ENCODE measurements around the gene GEMIN8. TPM values are rescaled to one million over a fixed set of nuclear protein-coding genes. Genes with fewer than 3 reads are reported as not detected.

The GEMIN8 gene
- total RNA-seq = 13.4 and 26.7 TPM in 2 replicates

GRCh38 chrX:14029425-14030173, at the start of gene GEMIN8:
TSS of gene GEMIN8 (minus strand) at chrX:14029892. CDS start at chrX:14021478, 8,414 bp downstream.
- peak; percentile 66 for DNase-seq (ENCODE audit: low read depth)

- no peak for DNase-seq (ENCODE audit: low read depth)
These were observed 46.9 kb upstream of the GEMIN8 start for GRCh38 chrX:14076639-14077038.

GRCh38 chrX:14073556-14073955, 43.9 kb upstream of the GEMIN8 start:
- DNase-seq (ENCODE audit: low read depth) = peak; percentile 56

GRCh38 chrX:14073071-14073470, 43.4 kb upstream of the GEMIN8 start:
- no peak for DNase-seq (ENCODE audit: low read depth)

GRCh38 chrX:14065800-14066199, 36.1 kb upstream of the GEMIN8 start:
- DNase-seq (ENCODE audit: low read depth) = no peak

- no peak for DNase-seq (ENCODE audit: low read depth)
These were observed 35.1 kb upstream of the GEMIN8 start for GRCh38 chrX:14064626-14065432.

GRCh38 chrX:14062524-14062923, 32.8 kb upstream of the GEMIN8 start:
- no peak for DNase-seq (ENCODE audit: low read depth)

- DNase-seq (ENCODE audit: low read depth) = peak; percentile 2
These were observed 26.5 kb upstream of the GEMIN8 start for GRCh38 chrX:14056206-14056605.

GRCh38 chrX:14051416-14051815, 21.7 kb upstream of the GEMIN8 start:
- DNase-seq (ENCODE audit: low read depth) = no peak

GRCh38 chrX:14050709-14051108, 21.0 kb upstream of the GEMIN8 start:
- no peak for DNase-seq (ENCODE audit: low read depth)

GRCh38 chrX:14043209-14043608, 13.5 kb upstream of the GEMIN8 start:
- no peak for DNase-seq (ENCODE audit: low read depth)

GRCh38 chrX:14039344-14039743, 9.7 kb upstream of the GEMIN8 start:
- peak; percentile 46 for DNase-seq (ENCODE audit: low read depth)

- no peak for DNase-seq (ENCODE audit: low read depth)
These were observed 8.8 kb upstream of the GEMIN8 start for GRCh38 chrX:14038375-14039085.

- DNase-seq (ENCODE audit: low read depth) = peak; percentile 16
These were observed 2.7 kb upstream of the GEMIN8 start for GRCh38 chrX:14032406-14032805.

- DNase-seq (ENCODE audit: low read depth) = peak; percentile 6
These were observed 460 bp upstream of the GEMIN8 start for GRCh38 chrX:14030174-14030530.

- no peak for DNase-seq (ENCODE audit: low read depth)
These were observed 660 bp downstream of the GEMIN8 start for GRCh38 chrX:14029039-14029424.

GRCh38 chrX:14028473-14028872, 1.2 kb downstream of the GEMIN8 start:
- DNase-seq (ENCODE audit: low read depth) = no peak

- peak; percentile 65 for DNase-seq (ENCODE audit: low read depth)
These were observed 2.1 kb downstream of the GEMIN8 start for GRCh38 chrX:14027511-14028019.

GRCh38 chrX:14027036-14027435, 2.7 kb downstream of the GEMIN8 start:
- no peak for DNase-seq (ENCODE audit: low read depth)

GRCh38 chrX:14026121-14026520, 3.6 kb downstream of the GEMIN8 start:
- DNase-seq (ENCODE audit: low read depth) = no peak

- DNase-seq (ENCODE audit: low read depth) = no peak
These were observed 7.7 kb downstream of the GEMIN8 start for GRCh38 chrX:14022019-14022418.

GRCh38 chrX:14017399-14017798, 12.3 kb downstream of the GEMIN8 start:
- DNase-seq (ENCODE audit: low read depth) = no peak
